Left lung (tissue), 10 donors: ENCODE data around the gene SULT1E1. TPM values are rescaled to one million over a fixed set of nuclear protein-coding genes. Genes with fewer than 3 reads are reported as not detected.

Source experiments
- ATAC-seq: fragments of 200-7000 bp; cut with Tn5 transposase; one replicate; pipeline ENCODE4 v1.9.1; 2020; ENCODE audit warnings: moderate library complexity
- DNase-seq, 4 donors: peaks; one replicate each; pipeline ENCODE4 v3.0.0-alpha.2; 2013 to 2020
- H3K27ac ChIP-seq, 2 donors: fragments of 200-600 bp; sonication (generic) in 1 of 2; one replicate each; pipeline versions ENCODE4 v1.5.0 to v1.8.0; 2020 to 2021
- H3K27me3 ChIP-seq, 2 donors: fragments of 200-600 bp; sonication (generic) in 1 of 2; one replicate each; pipeline versions ENCODE4 v1.5.0 to v1.8.0; 2020 to 2021
- H3K36me3 ChIP-seq, 2 donors: fragments of 200-600 bp; sonication (generic) in 1 of 2; one replicate each; pipeline versions ENCODE4 v1.5.0 to v1.8.0; 2020 to 2021
- H3K4me1 ChIP-seq, 2 donors: fragments of 200-600 bp; one replicate each; pipeline ENCODE4 v1.8.0; 2021
- H3K4me3 ChIP-seq, 2 donors: fragments of 200-600 bp; sonication (generic) in 1 of 2; one replicate each; pipeline versions ENCODE4 v1.5.0 to v1.8.0; 2020 to 2021; ENCODE audit warnings: mild to moderate bottlenecking in 1 of 2
- H3K9me3 ChIP-seq, 2 donors: fragments of 200-600 bp; sonication (generic) in 1 of 2; one replicate each; pipeline versions ENCODE4 v1.5.0 to v1.8.0; 2020 to 2021
- CTCF ChIP-seq, 2 donors: fragments of 200-600 bp; sonication (generic) in 1 of 2; IDR thresholded peaks; one replicate each; pipeline versions ENCODE4 v1.5.0 to v1.8.0; 2021; ENCODE audit warnings: antibody characterized with exemption in 2 of 2
- intact Hi-C, 2 donors: fragments of 100-400 bp; cut with DNase I; formaldehyde crosslinking; loops; one replicate each; pipeline versions ENCODE4 v1.11.2 to v1.14.2; 2022
- polyA plus RNA-seq, 6 donors: library from polyadenylated mRNA; unstranded; fragments of 120-200 nt; gene quantifications; one replicate each; pipeline ENCODE4 v1.2.1, GENCODE V29; 2013; ENCODE audit not compliant: insufficient read length in 6 of 6
- total RNA-seq, 2 donors: library from RNA; stranded (reverse); fragmentation: NEBNext Ultra II Directional; extraction: Animal tissue kit (Norgen Biotek cat#: 25700); gene quantifications; one replicate each; pipeline ENCODE4 v1.2.1, GENCODE V29; 2021
- donor health status: DM: no; HTN: yes; CAD: no.
- donor health status: DM: no; HTN: no; CAD: no.

The SULT1E1 gene
- total and polyA plus RNA-seq, 8 donors, result 7.7 to 311 (median 192) TPM

DNA sequence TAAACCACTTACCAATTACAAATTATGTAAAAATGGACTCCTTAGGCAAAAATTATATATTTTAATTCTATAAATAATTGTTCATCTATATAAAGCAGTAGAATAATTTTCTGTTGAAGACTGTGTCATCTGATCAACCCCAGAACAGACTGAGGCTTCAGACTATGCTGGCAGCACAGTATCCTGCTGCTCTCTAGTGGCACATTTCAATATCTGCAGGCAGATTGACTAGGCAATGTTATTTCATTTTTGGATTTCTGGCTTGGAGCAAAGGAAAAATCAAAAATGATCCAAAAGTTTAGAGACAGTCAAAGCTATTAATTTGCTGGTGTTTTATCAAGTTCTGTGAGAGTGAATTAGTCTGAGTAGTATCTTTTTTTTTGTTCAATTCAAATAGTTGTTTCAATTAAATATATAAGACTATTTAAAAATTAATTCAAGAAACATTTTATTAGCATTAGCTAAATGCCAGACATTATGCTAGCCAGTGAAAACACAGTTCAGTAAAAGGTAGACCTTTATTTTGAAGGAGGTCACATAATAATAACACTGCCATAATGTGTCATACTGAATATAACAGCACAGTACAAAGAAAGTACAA lies 21.3 kb upstream of the SULT1E1 start:
- H3K36me3 ChIP-seq, result no peaks in the 10 kb centered on the region
- no peak overlapping the region for H3K27ac ChIP-seq
- H3K9me3 ChIP-seq, result no peaks in the 10 kb centered on the region
- DNase-seq (peak in 2 of 4 donors; percentile 33 to 71), ATAC-seq (peak; percentile 97)
- no peak overlapping the region for H3K4me3 ChIP-seq
- no peaks in the 10 kb centered on the region for H3K4me1 ChIP-seq
- H3K27me3 ChIP-seq, result no peaks in the 10 kb centered on the region
- peak; percentile 70 to 71 for TF ChIP-seq CTCF (IDR thresholded peaks at IDR 0.05)
- intact Hi-C loops, result loop anchor here in 1 of 2 donors (5.0 kb wide), 1 partner anchor 194 kb away; no protein-coding TSS in a partner anchor

GRCh38 chr4:69878250-69878649 lies 18.3 kb upstream of the SULT1E1 start:
- no peak for ATAC-seq
- Histone ChIP-seq H3K4me1 (no peaks in the 10 kb centered on the region), H3K9me3 (no peaks in the 10 kb centered on the region), H3K36me3 (no peaks in the 10 kb centered on the region), H3K27me3 (no peaks in the 10 kb centered on the region), H3K4me3 (no peak overlapping the region), H3K27ac (no peak overlapping the region)
- DNase-seq, result no peak
- no peak for TF ChIP-seq CTCF (IDR thresholded peaks at IDR 0.05)
- intact Hi-C loops, result no loop called here

GRCh38 chr4:69877453-69877852 lies 17.5 kb upstream of the SULT1E1 start:
- no peak overlapping the region for H3K4me3 ChIP-seq
- no peak overlapping the region for H3K27ac ChIP-seq
- no peaks in the 10 kb centered on the region for H3K36me3 ChIP-seq
- H3K4me1 ChIP-seq, result no peaks in the 10 kb centered on the region
- H3K9me3 ChIP-seq, result no peaks in the 10 kb centered on the region
- intact Hi-C loops, result no loop called here
- no peaks in the 10 kb centered on the region for H3K27me3 ChIP-seq
- DNase-seq, result no peak
- no peak for ATAC-seq
- TF ChIP-seq CTCF (IDR thresholded peaks at IDR 0.05), result no peak

DNA sequence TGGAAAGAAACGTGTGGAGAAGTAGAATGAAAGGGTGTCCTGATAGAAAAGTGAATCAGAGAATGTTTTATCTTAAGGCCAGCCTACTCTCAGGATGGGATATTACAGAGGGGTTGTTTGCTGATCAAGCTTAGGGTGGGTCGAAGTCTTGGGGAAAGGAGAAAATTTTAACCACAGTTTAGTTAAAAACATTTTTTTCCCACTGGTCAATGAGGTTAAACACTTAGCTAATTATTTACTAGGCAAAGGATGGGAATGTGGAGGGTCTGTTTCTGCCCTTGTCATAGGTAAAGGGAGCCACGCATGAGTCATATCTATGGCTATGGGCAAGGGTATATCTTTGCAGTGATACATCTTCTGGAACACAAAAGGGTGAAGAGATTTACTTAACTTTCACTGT lies 16.1 kb upstream of the SULT1E1 start:
- DNase-seq (no peak), ATAC-seq (no peak)
- H3K4me1 ChIP-seq, result no peaks in the 10 kb centered on the region
- intact Hi-C loops, result no loop called here
- no peak overlapping the region for H3K4me3 ChIP-seq
- no peaks in the 10 kb centered on the region for H3K36me3 ChIP-seq
- no peaks in the 10 kb centered on the region for H3K27me3 ChIP-seq
- TF ChIP-seq CTCF (IDR thresholded peaks at IDR 0.05), result no peak
- H3K9me3 ChIP-seq, result no peaks in the 10 kb centered on the region
- no peak overlapping the region for H3K27ac ChIP-seq

- no peaks in the 10 kb centered on the region for H3K4me1 ChIP-seq
- DNase-seq (no peak), ATAC-seq (no peak)
- no peak for TF ChIP-seq CTCF (IDR thresholded peaks at IDR 0.05)
- intact Hi-C loops, result no loop called here
- H3K27ac ChIP-seq, result no peak overlapping the region
- H3K36me3 ChIP-seq, result no peaks in the 10 kb centered on the region
- H3K27me3 ChIP-seq, result no peaks in the 10 kb centered on the region
- H3K9me3 ChIP-seq, result no peaks in the 10 kb centered on the region
- no peak overlapping the region for H3K4me3 ChIP-seq
Observed at GRCh38 chr4:69875576-69875975, 15.6 kb upstream of the SULT1E1 start.
